AG04449 (cell line): ENCODE data around the gene CEP170.

Experiments used
- CTCF ChIA-PET: fragments of 350-600 bp; formaldehyde crosslinking; extraction: SDS; loops from one replicate; lab custom pipeline; 2021; ENCODE audit warnings: antibody characterized with exemption; lab: Yijun Ruan, JAX
- POLR2A ChIA-PET: fragments of 400-600, 350-600 bp; formaldehyde crosslinking; extraction: SDS; loops from one replicate; lab custom pipeline; 2020; ENCODE audit warnings: antibody characterized with exemption, inconsistent platforms; lab: Yijun Ruan, JAX
- DNase-seq: peaks from one replicate; pipeline ENCODE4 v3.0.0-alpha.2; 2010; ENCODE audit warnings: low read depth, low spot score
- H3K4me3 ChIP-seq: 2 replicates; pipeline ENCODE4 v1.5.1; 2011; ENCODE audit warnings: low read depth, mild to moderate bottlenecking, control low read depth, low read length
- CTCF ChIP-seq: IDR thresholded peaks from one replicate; pipeline ENCODE4 v1.5.1; 2011; ENCODE audit warnings: mild to moderate bottlenecking, moderate library complexity, low read length, control low read depth, inconsistent platforms; ENCODE audit not compliant: insufficient read depth; ENCODE audit errors: missing control alignments

The CEP170 gene

GRCh38 chr1:243244432-243244841, 10.6 kb downstream of the CEP170 start:
- no peak overlapping the region for H3K4me3 ChIP-seq
- POLR2A ChIA-PET, result no interaction called here
- DNase-seq, result no peak
- CTCF ChIA-PET, result no interaction called here
- no peak for TF ChIP-seq CTCF

GRCh38 chr1:243236604-243237252, 18.4 kb downstream of the CEP170 start:
- no peak for DNase-seq
- H3K4me3 ChIP-seq, result no peak overlapping the region
- POLR2A ChIA-PET, result interaction anchor here (1.1 kb wide), 1 partner anchor 10 kb away, joined by 3 read pairs; no protein-coding TSS in a partner anchor
- CTCF ChIA-PET, result interaction anchor here (0.7 to 1.4 kb wide), 3 partner anchors 10 to 20 kb away, joined by 3 read pairs; no protein-coding TSS in a partner anchor
- no peak for TF ChIP-seq CTCF

GRCh38 chr1:243234978-243235647, 20.0 kb downstream of the CEP170 start:
- no peak overlapping the region for H3K4me3 ChIP-seq
- TF ChIP-seq CTCF, result no peak
- DNase-seq, result no peak
- CTCF ChIA-PET, result interaction anchor here (1.4 kb wide), 2 partner anchors 8 to 37 kb away, joined by 3 read pairs; no protein-coding TSS in a partner anchor
- POLR2A ChIA-PET, result no interaction called here

- CTCF ChIA-PET, result interaction anchor here (0.8 to 1.4 kb wide), 2 partner anchors 16 to 38 kb away, joined by 3 read pairs; no protein-coding TSS in a partner anchor
- POLR2A ChIA-PET, result interaction anchor here (0.9 to 1.2 kb wide), 2 partner anchors 17 to 39 kb away, joined by 3 read pairs; no protein-coding TSS in a partner anchor
- peak; percentile 47 for DNase-seq
- TF ChIP-seq CTCF, result no peak
- no peak overlapping the region for H3K4me3 ChIP-seq
Measured at GRCh38 chr1:243233908-243234307, 21.2 kb downstream of the CEP170 start.

- ChIA-PET POLR2A (no interaction called here), CTCF (no interaction called here)
Measured at GRCh38 chr1:243230914-243231313, 24.2 kb downstream of the CEP170 start.

More at GRCh38 chr1:243230914-243231313, 24.2 kb downstream of the CEP170 start:
- DNase-seq, result no peak
- H3K4me3 ChIP-seq, result no peak overlapping the region
- no peak for TF ChIP-seq CTCF
